Duodenal mucosa (tissue), 2 donors: Measurements from ENCODE around the gene ENC1.
A peak's percentile ranks its signal among the peaks of the same experiment; 100 is the strongest.

Experiments
- H3K27ac ChIP-seq: one replicate; pipeline ENCODE4 v1.7.0; 2013; ENCODE audit warnings: low read depth, low read length
- H3K27me3 ChIP-seq, 2 donors: one replicate each; pipeline ENCODE4 v1.7.0; 2013; ENCODE audit warnings: low read length in 2 of 2, control low read depth in 1 of 2; ENCODE audit not compliant: insufficient read depth in 2 of 2, control insufficient read depth in 1 of 2
- H3K36me3 ChIP-seq, 2 donors: one replicate each; pipeline ENCODE4 v1.7.0; 2013; ENCODE audit warnings: low read length in 2 of 2, control low read depth in 1 of 2; ENCODE audit not compliant: insufficient read depth in 2 of 2, control insufficient read depth in 1 of 2
- H3K4me1 ChIP-seq, 2 donors: one replicate each; pipeline ENCODE4 v1.7.0; 2013; ENCODE audit warnings: low read length in 2 of 2, control low read depth in 1 of 2; ENCODE audit not compliant: insufficient read depth in 2 of 2, control insufficient read depth in 1 of 2
- H3K4me3 ChIP-seq, 2 donors: one replicate each; pipeline ENCODE4 v1.7.0; 2013; ENCODE audit warnings: low read length in 2 of 2, low read depth in 1 of 2
- H3K9ac ChIP-seq, 2 donors: one replicate each; pipeline ENCODE4 v1.7.0; 2013; ENCODE audit warnings: low read length in 2 of 2, low read depth in 1 of 2
- H3K9me3 ChIP-seq, 2 donors: one replicate each; pipeline ENCODE4 v1.7.0; 2013; ENCODE audit warnings: low read length in 2 of 2, control low read depth in 1 of 2; ENCODE audit not compliant: control insufficient read depth in 1 of 2

Gene ENC1

DNA sequence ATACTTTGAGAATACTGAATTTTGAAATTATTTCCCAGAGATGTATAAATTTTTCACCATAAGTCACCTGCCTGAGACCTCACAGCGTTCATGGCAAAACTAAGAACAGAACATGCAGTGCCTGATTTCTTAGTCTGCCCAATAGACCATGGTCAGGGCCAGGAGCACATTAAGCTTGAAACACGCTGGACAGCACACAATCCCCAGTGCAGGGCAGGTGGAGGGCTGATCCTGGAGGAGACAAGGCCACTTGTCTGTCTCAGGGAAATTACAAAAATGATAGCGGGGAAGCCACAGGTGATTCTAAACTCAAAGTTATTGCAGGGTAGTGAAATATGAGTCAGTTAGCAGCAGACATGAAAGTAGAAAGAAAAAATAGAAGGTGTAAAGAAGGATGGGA lies 18.6 kb upstream of the ENC1 start:
- Histone ChIP-seq H3K9ac (no peak overlapping the region), H3K4me1 (no peaks in the 10 kb centered on the region), H3K9me3 (no peaks in the 10 kb centered on the region), H3K27me3 (no peaks in the 10 kb centered on the region), H3K27ac (no peak overlapping the region), H3K4me3 (no peak overlapping the region), H3K36me3 (no peaks in the 10 kb centered on the region)

DNA sequence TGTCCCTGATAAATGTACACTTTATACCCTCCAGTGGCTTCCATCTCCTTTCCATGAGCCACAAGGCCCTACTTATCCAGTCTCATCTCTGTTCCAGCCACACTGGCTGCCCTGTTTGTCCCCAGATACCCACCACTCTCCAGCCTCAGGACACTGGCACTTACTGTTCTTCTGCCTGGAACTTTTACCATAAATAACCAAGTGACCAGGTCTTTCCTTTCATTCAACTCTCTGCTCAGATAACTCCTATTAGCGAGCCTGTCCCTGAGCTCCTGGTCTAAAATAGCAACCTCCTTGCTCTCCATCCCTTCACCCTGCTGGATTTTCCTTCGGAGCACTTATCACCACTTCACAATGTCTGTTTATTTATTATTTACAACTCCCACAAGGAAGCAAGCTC lies 16.6 kb upstream of the ENC1 start:
- Histone ChIP-seq H3K9me3 (no peaks in the 10 kb centered on the region), H3K27ac (no peak overlapping the region), H3K36me3 (no peaks in the 10 kb centered on the region), H3K4me3 (no peak overlapping the region), H3K27me3 (no peaks in the 10 kb centered on the region), H3K9ac (no peak overlapping the region), H3K4me1 (no peaks in the 10 kb centered on the region)

DNA sequence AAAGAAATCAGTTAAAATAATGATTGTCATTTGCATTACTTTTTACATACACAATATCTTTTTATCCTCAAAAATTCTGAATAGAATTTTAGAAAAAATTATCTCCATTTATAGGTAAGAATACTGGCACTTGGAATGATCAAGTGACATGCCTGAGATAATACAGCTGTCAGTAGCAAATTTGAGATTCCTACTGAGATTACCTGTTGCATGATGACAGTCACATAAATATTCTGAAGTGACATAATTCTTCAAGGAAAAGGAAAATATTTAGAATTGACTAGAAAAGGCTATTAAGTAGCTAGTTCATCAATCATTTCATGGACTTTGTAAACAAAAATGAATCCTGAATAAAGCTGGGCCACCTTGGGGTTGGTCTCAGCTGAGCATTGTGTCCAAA lies 15.2 kb upstream of the ENC1 start:
- Histone ChIP-seq H3K27ac (no peak overlapping the region), H3K4me1 (peaks cover 0 to 3% of the 10 kb centered on the region in 2 donors), H3K4me3 (no peak overlapping the region), H3K36me3 (no peaks in the 10 kb centered on the region), H3K9ac (no peak overlapping the region), H3K9me3 (no peaks in the 10 kb centered on the region), H3K27me3 (no peaks in the 10 kb centered on the region)

- Histone ChIP-seq H3K4me3 (no peak overlapping the region), H3K27ac (no peak overlapping the region), H3K9me3 (no peaks in the 10 kb centered on the region), H3K27me3 (no peaks in the 10 kb centered on the region), H3K9ac (no peak overlapping the region), H3K36me3 (no peaks in the 10 kb centered on the region), H3K4me1 (peaks cover 0 to 3% of the 10 kb centered on the region in 2 donors)
Measured at GRCh38 chr5:74655206-74655605, 14.7 kb upstream of the ENC1 start.

- no peak overlapping the region for H3K4me3 ChIP-seq
Measured at GRCh38 chr5:74653991-74654390, 13.5 kb upstream of the ENC1 start.

GRCh38 chr5:74652576-74652975 lies 12.0 kb upstream of the ENC1 start:
- no peak overlapping the region for H3K9ac ChIP-seq
- no peaks in the 10 kb centered on the region for H3K36me3 ChIP-seq
- H3K4me1 ChIP-seq: peaks cover 0 to 21% of the 10 kb centered on the region in 2 donors
- H3K27ac ChIP-seq: no peak overlapping the region
- H3K9me3 ChIP-seq: no peaks in the 10 kb centered on the region
- H3K4me3 ChIP-seq: no peak overlapping the region
- no peaks in the 10 kb centered on the region for H3K27me3 ChIP-seq

More at GRCh38 chr5:74653991-74654390, 13.5 kb upstream of the ENC1 start:
- no peaks in the 10 kb centered on the region for H3K36me3 ChIP-seq
- no peaks in the 10 kb centered on the region for H3K27me3 ChIP-seq
- H3K9ac ChIP-seq: no peak overlapping the region
- peaks cover 0 to 13% of the 10 kb centered on the region in 2 donors for H3K4me1 ChIP-seq
- no peaks in the 10 kb centered on the region for H3K9me3 ChIP-seq
- no peak overlapping the region for H3K27ac ChIP-seq

DNA sequence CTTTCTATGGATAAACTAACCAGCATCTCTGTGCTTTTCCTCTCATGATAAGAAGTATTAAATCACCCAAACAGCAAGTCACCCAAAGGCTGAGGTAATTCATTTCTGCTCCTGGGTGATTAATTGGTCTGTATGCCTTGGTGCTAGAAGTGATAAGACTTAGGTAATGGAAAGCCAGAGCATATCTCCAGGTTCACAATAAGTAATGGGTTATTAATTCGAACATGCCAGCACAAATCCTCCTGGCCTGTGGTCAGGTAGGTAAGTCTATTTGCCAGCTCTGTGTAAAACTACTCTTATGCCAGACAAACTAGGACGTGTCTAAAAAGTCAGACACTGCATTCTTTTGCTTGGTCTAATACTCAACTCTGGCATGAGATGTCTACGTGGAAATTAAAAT lies 11.2 kb upstream of the ENC1 start:
- H3K36me3 ChIP-seq: no peaks in the 10 kb centered on the region
- no peak overlapping the region for H3K9ac ChIP-seq
- H3K27ac ChIP-seq: no peak overlapping the region
- H3K4me3 ChIP-seq: no peak overlapping the region
- H3K4me1 ChIP-seq: peaks cover 0 to 21% of the 10 kb centered on the region in 2 donors
- no peaks in the 10 kb centered on the region for H3K27me3 ChIP-seq
- H3K9me3 ChIP-seq: no peaks in the 10 kb centered on the region

- no peaks in the 10 kb centered on the region for H3K9me3 ChIP-seq
- H3K36me3 ChIP-seq: no peaks in the 10 kb centered on the region
- H3K27ac ChIP-seq: no peak overlapping the region
- peak overlapping the region in 1 of 2 donors; percentile 41 for H3K4me3 ChIP-seq
- peaks cover 0 to 21% of the 10 kb centered on the region in 2 donors for H3K4me1 ChIP-seq
- H3K9ac ChIP-seq: no peak overlapping the region
- H3K27me3 ChIP-seq: no peaks in the 10 kb centered on the region
Measured at GRCh38 chr5:74649421-74649973, 9.0 kb upstream of the ENC1 start.

DNA sequence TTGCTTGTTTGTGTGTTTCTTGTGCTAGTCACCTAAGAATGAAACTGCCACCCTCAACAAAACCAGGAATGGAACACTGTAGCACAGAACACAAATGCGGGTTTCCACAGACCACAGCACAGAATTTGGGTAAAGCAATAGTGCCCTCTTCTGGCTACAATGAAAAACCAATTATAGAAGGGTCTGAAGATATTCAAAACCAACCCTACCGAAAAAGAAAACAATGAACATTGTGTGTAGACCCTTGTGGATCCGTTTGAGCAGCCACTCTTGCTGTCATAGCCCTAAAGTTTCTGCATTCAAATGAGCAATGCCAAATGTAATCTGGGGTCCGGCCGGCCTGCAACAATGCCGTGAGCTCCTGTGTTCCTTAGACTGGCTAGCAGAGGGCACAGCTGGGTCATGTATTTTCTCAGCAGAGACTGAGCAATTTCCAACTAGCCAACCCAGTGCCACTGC lies 8.3 kb upstream of the ENC1 start:
- Histone ChIP-seq H3K4me3 (peak overlapping the region in 1 of 2 donors; percentile 41), H3K9ac (no peak overlapping the region)

GRCh38 chr5:74647096-74647495 lies 6.6 kb upstream of the ENC1 start:
- H3K27ac ChIP-seq: no peak overlapping the region
- H3K9me3 ChIP-seq: no peaks in the 10 kb centered on the region
- no peak overlapping the region for H3K4me3 ChIP-seq
- peaks cover 9 to 25% of the 10 kb centered on the region in 2 donors for H3K4me1 ChIP-seq
- H3K9ac ChIP-seq: no peak overlapping the region
- H3K36me3 ChIP-seq: no peaks in the 10 kb centered on the region
- no peaks in the 10 kb centered on the region for H3K27me3 ChIP-seq

More for the DNA sequence above, 8.3 kb upstream of the ENC1 start:
- Histone ChIP-seq H3K36me3 (no peaks in the 10 kb centered on the region), H3K27me3 (no peaks in the 10 kb centered on the region), H3K27ac (no peak overlapping the region), H3K9me3 (no peaks in the 10 kb centered on the region), H3K4me1 (peaks cover 0 to 21% of the 10 kb centered on the region in 2 donors)
